Upper lobe of left lung (tissue), 4 donors: ENCODE measurements around the gene TAF8.

ENCODE experiments used
- CTCF ChIP-seq, 6 experiments: fragments of 450-650 bp in 4 of 6; fragments of 200-600 bp in 2 of 6; sonication (generic) in 2 of 6; IDR thresholded peaks; one replicate each; pipeline ENCODE4 v1.5.1; 2016 to 2019; ENCODE audit warnings: antibody characterized with exemption in 6 of 6
- EP300 ChIP-seq, 4 donors: sonication (generic); formaldehyde crosslinking; IDR thresholded peaks; one replicate each; pipeline ENCODE4 v1.5.1; 2017; ENCODE audit warnings: antibody characterized with exemption in 4 of 4, control low read depth in 2 of 4
- POLR2A ChIP-seq, 4 donors: fragments of 450-650 bp; IDR thresholded peaks; one replicate each; pipeline ENCODE4 v1.5.1; 2016 to 2017; ENCODE audit warnings: antibody characterized with exemption in 4 of 4, mild to moderate bottlenecking in 2 of 4
- POLR2AphosphoS5 ChIP-seq, 2 donors: sonication (generic); formaldehyde crosslinking; IDR thresholded peaks; one replicate each; pipeline ENCODE4 v1.5.1; 2017; ENCODE audit warnings: antibody characterized with exemption in 2 of 2

GRCh38 chr6:42010185-42010891, 40.0 kb upstream of the TAF8 start:
- TF ChIP-seq CTCF (IDR thresholded peaks at IDR 0.05): no peak
- TF ChIP-seq POLR2AphosphoS5 (IDR thresholded peaks at IDR 0.05): no peak
- no peak for TF ChIP-seq POLR2A (IDR thresholded peaks at IDR 0.05)
- no peak for TF ChIP-seq EP300 (IDR thresholded peaks at IDR 0.05)
